NB4 (cell line): ENCODE data around the gene PCDHB8.
A peak's percentile ranks its signal among the peaks of the same experiment; 100 is the strongest.
"Not testable (repeated sequence)": the region's sequence is repeated elsewhere in the genome, so short reads cannot be mapped to it uniquely, and the experiment has no call there.

Experiments
- DNase-seq: peaks from one replicate; pipeline ENCODE4 v3.0.0; 2010; ENCODE audit warnings: low read depth
- H3K4me3 ChIP-seq: one replicate; pipeline ENCODE4 v1.5.1; 2011; ENCODE audit warnings: mild to moderate bottlenecking, low read depth, low read length, moderate library complexity
- CTCF ChIP-seq: IDR thresholded peaks from one replicate; pipeline ENCODE4 v1.5.1; 2012; ENCODE audit warnings: low read depth, low read length
- MAX ChIP-seq: IDR thresholded peaks from 2 replicates; pipeline ENCODE4 v1.6.1; 2011; ENCODE audit warnings: low read depth, low read length
- MYC ChIP-seq: IDR thresholded peaks from 2 replicates; pipeline ENCODE4 v1.6.1; 2011; ENCODE audit warnings: low read depth, low read length
- POLR2A ChIP-seq: IDR thresholded peaks from 2 replicates; pipeline ENCODE4 v1.6.1; 2011; ENCODE audit warnings: mild to moderate bottlenecking; ENCODE audit not compliant: insufficient read length; ENCODE audit errors: extremely low read depth

The PCDHB8 gene

GRCh38 chr5:141177577-141178191 lies at the start of gene PCDHB8:
Gene PCDHB8, plus strand, starts transcription at chr5:141177790. Its CDS starts 245 bp downstream, at chr5:141178035.
- not testable (repeated sequence) for H3K4me3 ChIP-seq, DNase-seq

GRCh38 chr5:141135030-141135717 lies 42.4 kb upstream of the PCDHB8 start, which contains the start of gene PCDHB5:
Gene PCDHB5, plus strand, starts transcription at chr5:141135206. Its CDS starts 229 bp downstream, at chr5:141135435.
- peak; percentile 12 for DNase-seq
- peak; percentile 32 for TF ChIP-seq CTCF
- TF ChIP-seq MAX, result no peak
- H3K4me3 ChIP-seq, result no peak within 1 kb of the TSS

- DNase-seq, result no peak
- TF ChIP-seq MAX, result no peak
- TF ChIP-seq POLR2A, result no peak
- TF ChIP-seq MYC, result no peak
- TF ChIP-seq CTCF, result no peak
- H3K4me3 ChIP-seq, result no peak overlapping the region
Measured at GRCh38 chr5:141135718-141136266, 41.8 kb upstream of the PCDHB8 start.

- not testable (repeated sequence) for DNase-seq, H3K4me3 ChIP-seq
Measured at GRCh38 chr5:141137346-141137745, 40.2 kb upstream of the PCDHB8 start.

GRCh38 chr5:141149812-141150211 lies 27.8 kb upstream of the PCDHB8 start, which contains the start of gene PCDHB6:
Gene PCDHB6, plus strand, starts transcription at chr5:141150057. Its CDS starts 201 bp downstream, at chr5:141150258.
- DNase-seq, result peak; percentile 26
- no peak within 1 kb of the TSS for H3K4me3 ChIP-seq
- TF ChIP-seq CTCF, result peak; percentile 21
- TF ChIP-seq POLR2A, result no peak

GRCh38 chr5:141150224-141150992 lies 27.2 kb upstream of the PCDHB8 start:
- TF ChIP-seq MYC (no peak), POLR2A (no peak), CTCF (no peak), MAX (no peak)
- no peak for DNase-seq
- H3K4me3 ChIP-seq, result no peak overlapping the region
